CD4-positive, alpha-beta T cell treated with Interleukin-4 for 4 hours (primary cell): ENCODE results near the gene PDE9A.

Experiments used
- DNase-seq: peaks from one replicate; pipeline ENCODE4 v3.0.0-alpha.2; 2020

The PDE9A gene

GRCh38 chr21:42653231-42654061 lies at the start of gene PDE9A:
TSS of gene PDE9A (plus strand) at chr21:42653621. CDS start at chr21:42653815, 194 bp downstream.
- DNase-seq = no peak

- no peak for DNase-seq
Observed at GRCh38 chr21:42607102-42607501, 46.3 kb upstream of the PDE9A start.

DNA sequence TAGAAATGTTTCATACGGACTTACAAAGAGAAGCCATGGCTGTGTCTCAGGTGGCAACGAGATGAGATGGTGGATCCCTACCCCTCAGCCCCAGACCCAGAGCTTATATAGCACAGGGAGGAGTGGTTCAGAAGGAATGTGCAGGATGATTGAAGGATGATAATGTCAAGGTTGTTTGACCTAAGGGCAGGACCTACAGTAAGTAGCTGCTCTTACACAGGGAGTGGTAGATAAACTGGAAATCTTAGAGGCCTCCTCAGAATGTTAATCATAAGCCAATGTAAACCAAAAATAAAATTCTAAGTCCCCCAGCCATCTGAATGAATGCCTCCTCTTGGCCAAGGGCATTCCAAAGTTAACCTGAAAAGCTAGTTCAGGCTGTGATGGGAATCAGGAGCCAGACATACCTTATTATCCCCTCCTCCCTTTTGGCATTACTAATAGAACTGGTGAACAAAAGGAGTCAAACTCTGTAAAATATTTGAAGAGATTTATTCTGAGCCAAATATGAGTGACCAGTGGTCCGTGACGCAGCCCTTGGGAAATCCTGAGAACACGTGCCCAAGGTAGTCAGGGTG lies 45.8 kb upstream of the PDE9A start:
- no peak for DNase-seq

GRCh38 chr21:42608446-42608845 lies 45.0 kb upstream of the PDE9A start:
- no peak for DNase-seq

DNA sequence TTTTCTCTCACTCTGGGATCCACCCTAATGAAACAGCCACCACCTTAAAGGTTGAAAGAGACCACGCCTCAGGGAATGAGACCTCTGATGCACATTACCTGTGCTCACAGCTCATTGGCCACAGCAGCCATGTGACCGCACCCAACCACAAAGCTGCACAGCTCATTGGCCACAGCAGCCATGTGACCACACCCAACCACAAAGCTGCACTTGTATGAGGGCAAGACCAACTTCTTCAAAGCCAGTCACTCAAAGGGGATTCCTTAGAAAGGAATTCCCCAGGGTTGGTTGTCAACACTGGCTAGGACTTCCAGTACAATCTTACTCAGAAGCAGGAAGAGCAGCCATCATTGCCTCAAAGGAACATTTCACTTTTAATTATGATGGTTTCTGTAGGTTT lies 43.6 kb upstream of the PDE9A start:
- DNase-seq = peak; percentile 72

GRCh38 chr21:42611852-42612251 lies 41.6 kb upstream of the PDE9A start:
- no peak for DNase-seq

DNA sequence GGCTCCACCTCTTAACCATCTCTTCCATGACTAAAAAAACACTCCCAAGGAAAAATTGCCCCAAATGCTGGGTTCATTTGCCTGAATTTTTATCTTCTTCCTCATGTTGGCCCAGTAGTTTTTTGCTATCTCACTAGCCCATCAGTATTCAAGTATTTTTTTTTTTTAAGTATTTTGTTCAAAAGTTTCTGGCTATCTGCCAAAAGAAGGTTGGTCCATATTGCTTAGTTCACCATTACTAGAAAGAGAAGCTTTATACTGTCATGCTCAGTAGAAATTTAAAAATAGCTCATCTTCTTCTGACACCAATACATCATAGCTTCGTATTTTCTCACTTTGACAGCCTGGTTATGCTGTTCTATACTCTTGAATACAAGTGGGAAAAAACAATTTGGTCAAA lies 41.0 kb upstream of the PDE9A start:
- DNase-seq = no peak

GRCh38 chr21:42613756-42614155 lies 39.7 kb upstream of the PDE9A start:
- no peak for DNase-seq

DNA sequence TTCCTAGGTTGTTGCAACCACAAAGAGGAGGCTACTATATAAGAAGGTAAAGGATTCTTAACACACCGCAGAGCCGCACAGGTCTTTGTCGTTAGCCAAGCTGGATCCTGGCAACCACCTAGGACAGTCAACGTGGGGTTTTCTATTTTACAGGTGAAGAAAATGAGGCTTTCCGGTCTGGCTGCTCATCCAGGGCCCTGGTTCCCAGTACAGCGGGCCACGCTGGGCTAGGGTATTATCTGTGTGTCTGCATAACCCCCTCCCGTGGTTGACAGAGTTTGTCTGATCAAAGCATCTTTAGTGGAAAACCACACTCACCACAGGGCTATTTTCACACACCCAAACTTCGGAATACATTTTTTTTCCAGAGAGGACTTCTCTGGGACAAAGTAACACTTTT lies 39.0 kb upstream of the PDE9A start:
- DNase-seq = peak; percentile 60

DNA sequence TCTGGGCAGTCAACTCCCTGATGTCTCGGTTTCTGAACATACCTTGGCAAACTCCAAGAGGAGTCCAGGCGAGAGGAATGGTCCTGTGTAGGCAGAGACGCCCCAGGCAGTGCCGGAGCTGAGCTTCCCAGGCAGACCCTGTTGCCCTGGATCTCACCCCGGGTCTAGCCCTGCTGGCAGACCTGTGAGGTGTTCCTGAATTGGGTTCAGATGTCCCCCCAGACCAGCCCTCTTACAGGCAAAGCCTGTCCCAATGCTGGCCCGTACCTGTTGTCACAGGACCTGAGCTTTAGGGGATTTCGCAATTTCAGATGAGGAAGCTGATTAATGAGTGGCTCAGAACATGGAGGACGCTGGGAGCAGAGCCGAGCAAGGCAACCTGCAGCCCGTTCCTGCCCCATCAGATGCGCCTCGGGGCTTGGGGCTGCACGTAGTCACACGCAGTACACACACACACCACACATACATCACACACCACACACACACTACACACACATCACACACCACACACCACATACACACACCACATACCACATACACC lies 38.5 kb upstream of the PDE9A start:
- peak; percentile 62 for DNase-seq

GRCh38 chr21:42615377-42615776 lies 38.0 kb upstream of the PDE9A start:
- peak; percentile 10 for DNase-seq

GRCh38 chr21:42615924-42616323 lies 37.5 kb upstream of the PDE9A start:
- DNase-seq = no peak

DNA sequence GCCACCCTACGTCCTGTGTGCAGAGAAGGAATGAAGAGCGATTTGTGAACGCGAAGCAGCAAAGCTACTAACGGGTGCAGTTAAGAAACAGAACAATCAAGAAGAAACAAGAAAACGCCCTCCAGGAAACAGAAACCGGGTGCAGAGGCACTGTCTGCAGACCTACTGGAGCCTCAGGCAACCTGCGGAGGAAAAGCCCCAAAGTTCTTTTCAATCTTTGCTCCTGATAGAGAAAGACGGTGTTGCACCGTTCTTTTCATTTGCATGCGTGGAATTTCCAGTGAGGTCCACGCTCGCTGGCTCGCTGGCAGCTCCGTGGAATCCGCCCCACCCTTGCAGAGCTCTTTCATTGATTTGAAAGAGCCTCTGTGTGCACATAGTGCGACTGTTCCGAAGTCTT lies 37.0 kb upstream of the PDE9A start:
- DNase-seq = peak; percentile 21

- no peak for DNase-seq
Observed at GRCh38 chr21:42616941-42617340, 36.5 kb upstream of the PDE9A start.

DNA sequence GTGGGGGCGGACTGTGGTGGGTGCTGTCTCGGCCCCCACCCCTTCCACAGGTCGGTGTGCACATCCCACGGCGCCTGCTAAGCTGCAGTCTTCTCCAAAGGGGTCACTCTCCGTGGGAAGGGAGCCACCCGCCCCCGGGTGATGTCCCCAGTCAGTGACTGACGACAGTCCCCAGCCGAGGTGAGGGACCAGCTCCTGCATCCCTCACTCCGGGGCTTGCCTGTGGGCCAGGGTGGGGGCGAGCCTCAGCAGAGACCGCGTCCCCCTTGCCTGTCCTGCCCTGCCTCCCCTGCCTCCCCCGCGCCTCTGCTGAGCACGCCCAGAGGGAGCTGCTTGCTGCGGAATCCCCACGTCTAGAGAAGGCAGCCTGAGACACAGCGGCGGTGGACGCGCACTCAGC lies 35.9 kb upstream of the PDE9A start:
- DNase-seq = no peak

DNA sequence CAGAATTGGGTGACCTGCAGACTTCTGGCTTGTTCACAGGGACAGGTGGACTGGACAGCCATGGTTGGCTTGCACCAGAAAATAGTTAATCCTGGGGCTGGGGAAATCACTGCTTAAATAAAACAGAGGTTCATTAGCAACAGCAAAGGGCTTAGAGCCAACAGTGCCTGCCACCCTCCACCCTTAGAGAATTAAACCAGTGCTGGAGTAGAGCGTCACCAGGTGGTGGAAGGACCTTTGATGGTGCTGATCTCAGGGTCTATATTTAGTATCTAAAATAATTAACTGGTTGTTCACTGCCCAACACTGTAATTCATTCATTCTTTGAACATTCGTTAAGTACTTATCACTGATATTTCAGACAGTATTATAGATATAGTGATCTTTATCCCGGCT lies 34.7 kb upstream of the PDE9A start:
- DNase-seq = no peak

DNA sequence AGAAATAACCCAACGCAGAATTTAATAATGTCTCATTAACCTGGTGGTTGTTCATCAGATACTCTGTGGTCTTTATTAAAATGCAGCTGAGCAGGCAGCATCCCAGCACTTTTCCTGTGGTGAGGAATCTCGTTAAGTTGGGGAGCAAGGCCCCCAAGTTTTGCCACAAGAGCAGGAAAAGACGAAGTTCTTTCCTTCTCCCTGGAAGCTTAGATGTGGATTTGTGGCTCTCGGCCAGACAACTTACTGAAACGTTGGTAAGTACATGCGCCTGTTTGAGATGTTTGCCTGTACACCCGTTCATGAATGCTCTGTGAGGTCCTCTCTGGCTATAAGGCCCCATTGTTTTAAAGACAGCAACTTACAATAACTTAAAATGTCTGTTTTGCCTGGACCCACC lies 34.3 kb upstream of the PDE9A start:
- no peak for DNase-seq

DNA sequence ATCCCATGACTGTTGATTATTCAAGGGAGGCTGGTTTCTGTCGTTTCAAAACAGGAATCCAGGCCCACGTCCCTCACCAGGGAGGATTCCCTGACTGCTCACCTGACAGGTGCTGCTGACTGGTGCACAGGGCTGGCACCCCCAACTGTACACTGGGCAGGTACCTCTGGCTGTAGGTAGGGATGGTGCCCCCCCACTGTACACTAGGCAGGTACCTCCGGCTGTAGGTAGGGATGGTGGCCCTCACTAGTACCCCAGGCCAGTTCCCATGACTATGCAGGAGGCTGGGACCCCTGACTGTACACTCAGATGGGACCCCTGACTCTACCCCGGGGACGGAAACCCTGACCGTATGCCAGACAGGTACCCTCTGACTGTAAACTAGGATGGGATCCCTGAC lies 33.6 kb upstream of the PDE9A start:
- no peak for DNase-seq

DNA sequence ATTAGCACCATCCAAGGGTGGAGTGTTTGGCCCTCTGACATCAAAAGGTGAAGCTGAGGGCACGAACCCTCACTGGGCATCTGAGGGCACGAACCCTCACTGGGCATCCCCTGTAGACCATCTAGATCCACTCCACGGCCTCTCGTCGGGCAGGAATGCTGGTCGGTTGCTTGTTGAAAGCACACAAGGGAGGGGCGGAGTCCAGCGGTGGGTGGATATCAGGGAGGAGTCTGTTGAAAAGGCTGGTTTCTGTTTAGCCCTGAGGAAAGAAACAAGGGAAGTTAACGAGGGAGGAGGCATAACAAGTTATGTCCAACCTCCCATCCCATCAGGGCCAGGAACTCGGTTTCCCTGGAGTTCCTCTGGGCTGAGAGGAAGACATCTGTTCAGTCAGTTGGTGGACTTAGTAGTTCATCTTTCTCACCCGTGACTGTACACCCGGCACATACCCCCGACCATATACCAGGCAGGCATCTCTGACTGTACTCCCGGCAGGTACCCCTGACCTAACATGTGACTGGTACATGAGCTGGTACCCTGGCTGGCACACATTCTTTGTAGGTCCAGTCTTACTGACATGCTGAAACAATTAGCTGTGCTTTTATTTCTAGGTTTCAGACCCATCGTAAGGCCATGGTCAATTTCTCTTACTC lies 32.1 kb upstream of the PDE9A start:
- no peak for DNase-seq

DNA sequence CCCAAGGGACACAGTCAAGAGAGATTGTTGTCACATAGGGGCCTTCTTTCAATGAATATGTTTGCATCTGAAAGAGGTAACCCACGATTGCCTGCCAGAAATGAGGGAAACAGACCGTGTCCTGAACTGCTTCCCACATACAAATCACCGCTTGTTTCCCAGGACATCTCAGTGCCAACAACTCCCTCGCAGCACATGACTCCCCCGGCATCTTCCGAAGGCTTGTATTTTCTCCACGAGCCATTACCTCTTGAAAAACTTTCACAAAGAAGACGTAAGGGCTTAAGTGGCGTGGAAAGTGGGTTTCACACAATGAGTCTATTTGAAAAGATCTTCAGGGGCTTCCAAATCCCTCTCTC lies 31.6 kb upstream of the PDE9A start:
- no peak for DNase-seq

GRCh38 chr21:42622284-42622683 lies 31.1 kb upstream of the PDE9A start:
- DNase-seq = no peak

DNA sequence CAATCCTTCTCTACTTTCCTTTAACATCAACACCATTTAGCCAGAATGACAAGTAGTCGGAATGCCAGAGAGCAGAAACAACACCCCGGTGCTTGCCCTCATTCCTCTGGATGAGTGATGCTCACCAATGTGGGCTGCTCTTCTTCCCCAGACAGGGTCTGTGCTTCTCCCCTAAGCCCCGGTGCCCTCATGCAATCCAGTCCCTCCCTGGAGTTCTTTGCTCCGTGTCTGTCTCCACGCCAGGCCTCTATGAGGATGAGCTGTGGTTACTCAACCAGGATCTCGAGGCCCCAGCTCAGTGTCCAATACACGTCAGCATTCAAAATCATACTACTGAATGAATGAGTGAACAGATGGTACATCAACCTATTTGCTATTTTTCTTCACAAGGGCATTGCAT lies 29.7 kb upstream of the PDE9A start:
- DNase-seq = no peak

DNA sequence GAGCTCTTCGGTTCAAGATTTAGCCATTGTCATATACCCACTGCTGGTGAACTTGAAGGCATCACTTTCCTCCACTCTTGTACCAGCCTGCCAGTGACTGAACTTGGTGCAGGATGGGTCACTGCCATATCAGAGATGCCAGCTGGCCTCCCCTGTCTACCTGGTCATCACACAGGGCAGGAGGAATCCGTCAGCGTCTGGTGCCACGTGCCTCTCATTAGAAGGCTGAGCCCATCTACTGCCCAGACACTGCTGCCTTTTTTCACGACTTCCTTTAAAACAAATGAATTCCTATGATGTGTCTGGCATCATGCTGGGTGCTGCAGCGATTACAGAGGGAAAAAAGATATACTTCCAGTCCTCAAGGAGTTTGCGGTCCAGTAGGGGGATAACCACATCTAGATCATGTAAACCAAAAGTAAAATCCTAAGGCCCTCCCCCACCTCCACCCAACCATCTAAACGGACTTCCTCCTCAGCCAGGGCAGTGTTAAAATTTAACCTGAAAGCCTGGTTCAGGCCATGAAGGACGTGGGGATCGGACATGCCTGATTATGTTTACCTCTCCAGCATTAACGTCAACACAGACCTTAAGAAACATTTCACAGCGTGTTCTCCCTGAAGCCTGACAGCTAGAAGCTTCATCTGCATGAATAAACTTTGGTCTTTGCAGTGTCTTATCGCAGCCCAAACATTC lies 29.2 kb upstream of the PDE9A start:
- DNase-seq = no peak
